Muscle of arm (tissue), 12 donors: ENCODE data around the gene ZIC5. TPM values are rescaled to one million over a fixed set of nuclear protein-coding genes. Genes with fewer than 3 reads are reported as not detected.

Experiments used
- DNase-seq: peaks from one replicate; pipeline ENCODE4 v3.0.0-alpha.2; 2013
- polyA plus RNA-seq, 12 donors: library from polyadenylated mRNA; unstranded; fragments of 120-200 nt; gene quantifications; one replicate each; pipeline ENCODE4 v1.2.1, GENCODE V29; 2013; ENCODE audit not compliant: insufficient read length in 12 of 12

The ZIC5 gene
- polyA plus RNA-seq, 12 donors = not detected

GRCh38 chr13:99987154-99988019 lies 15.8 kb upstream of the ZIC5 start:
- DNase-seq = no peak

DNA sequence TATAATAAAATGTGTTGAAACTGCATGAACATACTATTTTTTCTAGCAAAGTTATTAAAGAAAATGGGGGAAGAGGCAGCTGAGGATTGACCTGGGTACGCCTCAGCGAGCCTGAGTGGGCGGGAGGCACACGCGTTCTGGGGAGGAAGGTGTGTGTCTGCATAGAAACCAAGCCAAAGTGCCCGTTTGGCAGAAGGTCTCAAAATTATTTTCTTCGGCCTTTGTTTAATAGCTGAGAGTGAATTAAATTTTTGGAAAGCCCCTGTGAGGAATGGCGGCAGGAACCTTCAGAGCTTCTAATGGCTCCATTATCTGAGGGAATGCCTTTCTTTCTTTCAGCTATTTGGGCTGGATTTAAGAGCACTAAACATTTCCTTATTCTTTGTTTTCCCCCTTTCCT lies 15.2 kb upstream of the ZIC5 start:
- DNase-seq = no peak

DNA sequence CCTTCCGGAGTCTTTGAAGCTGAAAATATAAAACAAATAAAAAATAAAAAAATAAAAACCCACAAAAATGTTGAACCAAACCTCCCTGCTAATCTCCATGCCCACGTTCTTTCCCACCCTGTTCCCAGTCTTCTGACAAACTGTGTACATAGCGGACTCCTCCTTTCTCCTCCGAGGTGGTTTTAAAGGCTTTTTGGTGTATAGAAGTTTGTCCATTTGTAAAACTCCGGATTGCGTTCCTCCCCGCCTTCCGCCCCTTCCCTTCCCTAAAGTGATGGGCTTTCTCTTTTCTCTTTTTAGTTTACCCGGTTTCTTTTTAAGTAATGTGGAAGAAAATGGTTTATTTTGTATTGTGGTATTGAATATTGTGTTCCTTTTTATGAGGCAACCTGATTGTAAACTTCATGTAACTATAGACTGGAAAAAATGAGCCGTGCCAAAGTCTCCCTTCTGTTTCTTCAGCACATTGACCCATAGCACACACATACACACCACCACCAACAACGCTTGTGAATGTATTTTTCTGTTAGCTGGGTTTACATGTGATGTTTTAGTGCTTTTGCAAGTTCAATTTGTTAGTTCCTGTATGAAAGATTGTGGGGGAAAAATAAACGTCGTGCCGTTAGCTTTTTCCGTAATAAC lies 14.4 kb upstream of the ZIC5 start:
- no peak for DNase-seq

DNA sequence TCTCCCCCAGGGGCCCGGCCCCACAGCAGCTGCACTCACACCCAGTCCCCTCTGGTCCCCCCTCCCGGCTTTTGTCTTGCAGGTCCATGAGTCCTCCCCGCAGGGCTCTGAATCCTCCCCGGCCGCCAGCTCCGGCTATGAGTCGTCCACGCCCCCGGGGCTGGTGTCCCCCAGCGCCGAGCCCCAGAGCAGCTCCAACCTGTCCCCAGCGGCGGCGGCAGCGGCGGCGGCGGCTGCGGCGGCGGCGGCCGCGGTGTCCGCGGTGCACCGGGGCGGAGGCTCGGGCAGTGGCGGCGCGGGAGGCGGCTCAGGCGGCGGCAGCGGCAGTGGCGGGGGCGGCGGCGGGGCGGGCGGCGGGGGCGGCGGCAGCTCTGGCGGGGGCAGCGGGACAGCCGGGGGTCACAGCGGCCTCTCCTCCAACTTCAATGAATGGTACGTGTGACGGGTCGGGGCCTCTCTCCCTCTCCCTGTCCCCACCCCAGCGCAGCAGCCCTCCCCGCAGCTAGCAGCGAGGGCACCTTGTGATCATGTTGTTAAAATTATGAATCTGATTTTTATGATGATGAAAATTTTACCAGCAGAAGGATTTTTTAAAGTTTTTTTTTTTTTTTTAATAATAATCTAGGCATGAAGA lies 13.8 kb upstream of the ZIC5 start:
- no peak for DNase-seq

GRCh38 chr13:99984461-99985240 lies 13.1 kb upstream of the ZIC5 start:
- no peak for DNase-seq

DNA sequence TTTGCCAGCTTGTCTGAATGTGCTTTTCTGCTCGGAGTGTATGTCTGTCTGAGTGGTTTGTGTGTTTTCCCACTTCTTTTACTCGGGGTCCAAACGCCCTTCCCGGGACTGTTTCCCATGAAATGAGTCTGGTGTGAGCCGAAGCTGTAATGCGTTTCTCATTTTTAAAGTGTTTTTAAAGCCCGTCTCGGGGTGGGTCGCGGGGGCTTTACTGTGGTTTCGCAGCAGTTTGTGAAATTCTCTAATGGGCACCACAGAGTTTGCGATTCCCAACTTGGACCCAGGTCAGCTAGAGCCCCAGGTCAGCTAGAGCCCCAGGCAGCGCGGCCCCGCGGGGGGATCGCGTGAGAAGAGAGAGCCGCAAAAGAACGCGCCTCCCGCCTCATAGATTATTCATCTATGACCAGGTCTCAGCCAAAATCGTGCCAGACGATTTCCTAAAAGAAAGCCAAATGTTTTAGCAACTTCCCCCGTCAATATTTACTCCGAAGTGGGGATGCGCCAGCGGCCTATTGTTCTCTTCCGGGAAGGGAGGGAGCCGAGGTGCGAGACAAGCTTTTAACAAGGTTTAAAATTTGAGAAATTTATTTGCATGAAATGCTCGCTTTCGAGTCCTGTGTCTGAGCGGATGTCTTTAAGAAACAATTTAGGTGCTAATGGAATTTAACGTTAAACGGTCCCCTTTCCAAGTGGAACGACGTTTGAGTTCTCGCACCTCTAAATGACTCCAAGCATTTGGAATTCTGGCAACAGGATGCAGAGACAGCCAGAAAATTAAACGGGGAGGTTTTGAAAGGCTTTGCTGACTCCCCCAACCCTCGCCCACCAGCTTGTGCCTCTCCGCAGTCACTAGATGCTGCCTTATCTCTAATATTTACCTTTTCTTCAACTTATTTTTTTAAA lies 12.2 kb upstream of the ZIC5 start:
- no peak for DNase-seq

- no peak for DNase-seq
Observed at GRCh38 chr13:99982731-99983498, 11.3 kb upstream of the ZIC5 start.

- no peak for DNase-seq
Observed at GRCh38 chr13:99982036-99982730, 10.6 kb upstream of the ZIC5 start.

DNA sequence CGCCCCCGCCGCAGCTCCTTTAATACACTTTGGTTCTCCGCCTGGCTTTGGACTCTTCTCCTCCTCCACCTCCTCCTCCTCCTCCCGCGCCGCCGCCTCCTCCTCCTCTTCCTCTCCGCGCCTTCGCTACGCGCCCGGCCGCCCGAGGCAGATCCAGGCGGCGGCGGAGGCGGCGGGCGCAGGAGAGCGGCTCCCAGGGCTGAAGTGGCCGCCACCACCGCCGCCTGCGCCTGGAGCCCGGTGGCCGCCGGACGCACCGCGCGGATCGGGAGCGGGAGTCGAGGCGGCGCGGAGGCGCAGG lies 10.1 kb upstream of the ZIC5 start, which contains the start of gene ZIC2:
TSS of gene ZIC2 (plus strand) at position 50 of the 301 bp plus-strand sequence. CDS start 281 bp downstream, outside the sequence.
- no peak for DNase-seq

DNA sequence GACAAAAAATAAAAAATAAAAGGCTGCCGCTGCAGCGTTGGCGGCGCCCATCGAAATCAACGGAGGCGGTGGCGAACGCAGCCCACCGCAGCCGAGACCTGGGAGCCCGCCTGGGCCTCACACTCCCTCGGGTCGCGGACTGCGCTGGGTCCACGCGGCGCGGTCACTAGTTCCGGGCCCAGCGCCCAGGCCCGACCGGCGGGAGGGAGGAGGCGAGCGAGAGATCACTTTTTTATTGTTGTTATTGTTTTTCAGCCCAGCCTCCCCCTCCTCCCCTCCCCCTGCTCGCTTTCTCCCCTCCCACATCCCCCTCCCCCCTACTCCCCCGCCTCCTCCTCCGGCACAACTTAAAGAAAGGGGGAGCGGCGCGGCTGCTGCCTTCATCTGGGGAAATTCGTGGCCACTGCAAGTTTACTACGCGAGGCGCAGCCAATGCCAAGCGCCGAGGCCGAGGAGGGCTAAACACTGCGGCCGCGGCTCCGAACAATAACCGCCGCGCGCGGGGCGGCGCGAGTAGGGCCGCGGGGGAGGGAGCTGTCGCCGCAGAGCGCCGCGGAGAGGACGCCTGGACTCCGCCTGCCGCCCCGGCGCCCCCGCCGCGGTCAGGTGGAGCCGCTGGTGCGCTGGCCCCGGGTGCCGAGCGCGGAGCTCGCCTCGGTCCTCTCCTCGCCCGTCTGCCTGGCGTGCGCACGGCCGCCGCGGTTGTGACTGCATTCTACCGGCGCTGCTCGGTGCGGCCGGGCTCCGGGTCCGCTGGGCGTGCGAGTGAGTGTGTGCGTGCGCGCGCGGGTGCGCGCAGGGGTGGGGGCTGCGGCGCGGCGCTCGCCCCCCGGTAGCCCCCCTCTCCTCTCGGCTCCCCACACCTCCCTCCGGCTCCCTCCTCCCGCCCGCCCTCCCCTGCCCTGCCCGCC lies 9.5 kb upstream of the ZIC5 start:
- DNase-seq = no peak

GRCh38 chr13:99980201-99980823 lies 8.7 kb upstream of the ZIC5 start:
- no peak for DNase-seq

DNA sequence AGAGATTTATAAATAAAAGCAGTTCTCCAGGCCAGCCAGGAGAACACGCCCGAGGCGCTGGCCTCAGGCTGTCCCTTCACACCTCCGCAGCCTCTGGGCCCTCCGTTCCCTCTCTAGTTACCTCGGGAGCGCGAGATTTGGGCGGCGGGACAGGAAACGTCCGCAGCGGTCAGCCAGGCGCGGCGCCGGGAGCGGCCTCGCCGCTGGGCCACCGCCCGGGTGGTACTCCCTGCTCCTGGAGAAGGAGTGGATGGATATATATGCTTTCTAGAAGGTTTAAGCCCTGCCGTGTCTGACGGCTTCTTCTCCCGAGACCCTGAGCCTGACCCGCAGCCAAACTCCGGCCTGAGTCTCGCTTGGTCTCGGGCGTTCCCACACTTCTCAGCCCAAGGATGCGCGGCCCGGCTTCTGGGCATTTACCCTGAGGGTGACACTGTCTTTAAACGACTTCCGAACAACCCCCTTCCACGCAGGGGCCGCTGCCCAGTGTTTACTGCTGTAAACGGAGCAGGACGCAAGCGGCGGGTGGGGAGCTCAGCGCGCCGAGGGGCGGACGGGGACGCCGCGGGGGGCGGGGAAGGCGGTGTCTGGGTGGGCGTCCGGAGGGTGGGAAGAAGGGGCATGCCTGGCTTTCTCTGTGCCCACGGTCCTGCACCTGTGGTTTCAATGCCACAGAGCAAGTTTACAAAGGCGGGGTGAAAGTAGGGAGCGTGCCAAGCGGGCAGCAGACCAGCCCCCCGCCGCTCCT lies 8.1 kb upstream of the ZIC5 start:
- DNase-seq = no peak

DNA sequence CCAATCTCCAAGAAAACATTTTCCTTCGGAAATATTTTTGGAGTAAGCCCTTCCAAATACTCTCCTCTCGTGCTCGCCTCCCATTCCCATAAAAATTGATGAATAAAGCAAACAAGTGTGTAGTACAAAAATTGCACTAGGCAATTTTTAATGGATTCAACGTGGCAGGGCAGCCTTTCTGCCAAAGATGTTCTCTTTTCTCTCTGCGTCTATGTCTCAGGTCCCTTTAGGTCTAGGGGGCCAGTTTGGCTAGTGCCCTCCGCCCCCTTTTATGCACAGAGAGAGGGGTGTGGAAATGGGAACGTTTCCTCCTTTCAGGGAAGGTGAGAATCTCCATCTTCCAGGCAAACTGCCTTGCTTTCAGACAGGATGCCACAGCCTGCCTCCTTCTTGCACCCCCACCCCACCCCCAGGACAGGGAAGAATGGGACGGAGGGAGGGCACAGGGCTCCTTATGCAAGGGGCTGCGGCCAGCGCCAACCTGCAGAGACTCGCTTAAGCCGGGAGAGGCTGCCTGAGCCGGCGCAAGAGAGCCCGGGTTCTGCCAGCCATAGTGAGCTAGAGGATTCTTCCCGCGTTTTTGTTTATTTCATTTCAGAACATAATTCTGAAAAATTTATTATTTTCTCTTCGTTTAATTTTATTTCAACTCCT lies 7.4 kb upstream of the ZIC5 start:
- DNase-seq = no peak

DNA sequence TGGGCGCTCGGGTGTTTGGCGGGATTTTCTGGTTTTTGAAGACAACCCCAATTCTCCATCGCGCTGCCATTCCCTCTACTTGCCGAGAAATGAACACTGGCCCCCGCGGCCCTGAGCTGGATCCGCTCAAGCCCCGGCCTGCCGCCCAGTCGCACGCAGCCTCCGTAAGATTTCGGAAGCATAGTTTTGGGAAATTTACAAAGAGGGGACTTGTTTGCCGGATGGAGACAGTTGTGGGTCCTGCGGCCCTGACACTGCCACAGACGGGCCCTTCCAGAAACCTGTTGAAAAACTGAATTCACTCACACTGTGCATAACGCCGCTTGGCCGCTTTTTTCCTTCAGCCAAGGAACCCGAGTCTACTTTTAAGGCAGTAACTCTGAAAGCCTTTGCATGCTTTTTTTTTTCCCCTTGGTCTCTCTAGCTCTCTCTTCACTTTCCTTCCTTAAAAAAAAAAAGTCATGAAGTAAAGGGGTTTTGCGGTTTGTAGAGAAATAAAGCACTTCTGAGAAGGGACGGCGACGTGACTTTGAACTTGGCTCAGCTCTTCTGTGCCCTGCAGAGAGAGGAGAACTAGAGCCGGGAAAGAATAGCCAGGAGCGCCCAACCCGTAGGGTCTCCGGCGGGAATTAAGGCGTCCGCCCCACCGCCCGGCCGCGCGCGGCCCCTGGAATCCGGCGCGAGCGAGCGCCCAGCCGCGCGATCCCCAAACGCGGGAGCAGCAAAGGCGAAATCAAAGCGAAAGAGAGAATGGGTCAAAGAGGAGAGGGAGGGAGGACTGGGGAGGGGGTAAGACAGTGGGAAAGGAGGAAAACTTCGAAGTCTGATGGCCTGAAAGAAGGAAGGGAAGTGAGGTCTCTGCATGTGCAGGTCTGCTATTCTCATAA lies 6.6 kb upstream of the ZIC5 start:
- DNase-seq = no peak

DNA sequence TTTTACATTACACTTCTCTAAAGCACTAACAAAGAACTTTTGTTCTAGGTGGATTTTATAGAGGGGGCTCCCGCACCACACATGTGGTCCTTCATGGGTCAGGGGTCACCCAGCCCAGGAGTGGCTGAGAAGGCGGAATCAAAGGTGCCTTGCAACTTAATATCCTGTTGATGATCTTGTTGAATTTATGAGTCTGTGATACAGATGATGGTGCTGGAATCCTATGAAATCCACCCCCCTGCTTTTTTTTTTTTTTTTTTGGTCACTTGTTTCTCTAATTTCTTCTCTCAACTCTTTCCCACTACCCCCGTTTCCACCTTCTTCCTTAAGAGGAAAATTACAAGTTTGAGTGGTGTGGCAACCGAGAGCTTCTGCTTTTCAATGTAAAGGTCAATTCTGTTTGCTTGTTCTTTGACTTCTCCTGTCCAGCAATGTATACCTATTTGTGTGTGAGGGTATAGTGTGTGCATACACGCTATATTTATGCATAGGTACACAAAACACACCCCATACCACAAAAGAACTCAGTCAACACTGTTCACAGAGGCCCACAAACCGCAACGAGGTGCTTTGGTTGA lies 5.9 kb upstream of the ZIC5 start:
- no peak for DNase-seq
